ENCODE measurements around the gene GSX2.

GRCh38 chr4:54062392-54062791 is 37.6 kb upstream of the GSX2 start:
- TF ChIP-seq CTCF (IDR thresholded peaks at IDR 0.05), result no peak
- no peak for TF ChIP-seq POLR2A (IDR thresholded peaks at IDR 0.05)
